Tibial artery (tissue), 4 donors: ENCODE data around the gene ZBTB48.

Source experiments
- DNase-seq, 2 donors: peaks; one replicate each; pipeline ENCODE4 v3.0.0-alpha.2; 2019
- H3K27ac ChIP-seq, 2 donors: fragments of 200-600 bp; sonication (generic) in 1 of 2; 1 replicate in 1 of 2; 2 replicates in 1 of 2; pipeline ENCODE4 v1.5.1; 2018 to 2019; ENCODE audit warnings: mild to moderate bottlenecking in 1 of 2
- H3K27me3 ChIP-seq, 2 donors: fragments of 200-600 bp; sonication (generic) in 1 of 2; one replicate each; pipeline versions ENCODE4 v1.5.1 to v1.6.0; 2016 to 2019
- H3K36me3 ChIP-seq, 3 donors: fragments of 200-600 bp; sonication (generic) in 2 of 3; one replicate each; pipeline ENCODE4 v1.5.1; 2016 to 2019; ENCODE audit warnings: mild to moderate bottlenecking in 2 of 3
- H3K4me1 ChIP-seq, 4 donors: fragments of 200-600 bp; sonication (generic) in 2 of 4; 1 replicate in 3 of 4; 2 replicates in 1 of 4; pipeline ENCODE4 v1.5.1; 2016 to 2019
- H3K4me3 ChIP-seq, 2 donors: fragments of 200-600 bp; sonication (generic) in 1 of 2; 1 replicate in 1 of 2; 2 replicates in 1 of 2; pipeline ENCODE4 v1.5.1; 2018 to 2019; ENCODE audit warnings: mild to moderate bottlenecking in 2 of 2
- H3K9me3 ChIP-seq, 3 donors: fragments of 200-600 bp; sonication (generic) in 1 of 3; one replicate each; pipeline ENCODE4 v1.5.1; 2016 to 2019
- CTCF ChIP-seq, 2 experiments: fragments of 200-600 bp in 1 of 2; fragments of 450-650 bp in 1 of 2; IDR thresholded peaks; one replicate each; pipeline ENCODE4 v1.5.1; 2017 to 2019; ENCODE audit warnings: antibody characterized with exemption in 2 of 2, mild to moderate bottlenecking in 1 of 2, moderate library complexity in 1 of 2
- intact Hi-C: fragments of 100-400 bp; cut with DNase I; formaldehyde crosslinking; loops from one replicate; pipeline ENCODE4 v1.15.0; 2023; ENCODE audit warnings: low total_unique reads

The ZBTB48 gene

DNA sequence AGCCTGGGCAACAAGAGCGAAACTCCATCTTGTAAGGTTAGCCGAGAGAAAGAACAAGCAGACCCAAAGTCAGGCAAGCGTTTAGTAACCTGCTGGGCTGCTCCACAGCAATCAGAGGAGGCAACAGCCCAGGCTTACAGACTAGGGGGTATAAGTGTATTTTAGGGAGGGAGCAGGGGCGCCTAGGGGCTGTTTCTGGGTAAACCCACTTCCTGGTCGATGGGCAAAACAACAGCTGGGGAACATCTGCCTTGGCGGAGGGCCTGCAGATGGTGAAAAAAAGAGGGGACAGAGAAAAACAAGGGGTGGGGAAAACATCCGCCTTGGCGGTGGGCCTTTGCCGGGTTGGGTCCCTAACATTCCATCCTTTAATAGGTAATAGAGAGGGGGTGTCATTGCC, 19.5 kb upstream of the ZBTB48 start:
- H3K4me3 ChIP-seq = no peak overlapping the region
- DNase-seq = no peak
- peaks cover 0 to 2% of the 10 kb centered on the region in 2 donors for H3K27me3 ChIP-seq
- intact Hi-C loops = no loop called here
- no peak overlapping the region for H3K27ac ChIP-seq
- peaks cover 0 to 4% (median under 1%) of the 10 kb centered on the region in 4 donors for H3K4me1 ChIP-seq
- H3K9me3 ChIP-seq = no peaks in the 10 kb centered on the region
- no peaks in the 10 kb centered on the region for H3K36me3 ChIP-seq
- no peak for TF ChIP-seq CTCF (IDR thresholded peaks at IDR 0.05)

- H3K36me3 ChIP-seq = no peaks in the 10 kb centered on the region
- TF ChIP-seq CTCF (IDR thresholded peaks at IDR 0.05) = no peak
- DNase-seq = no peak
- no peak overlapping the region for H3K4me3 ChIP-seq
- H3K27me3 ChIP-seq = peaks cover 0 to 3% of the 10 kb centered on the region in 2 donors
- no peaks in the 10 kb centered on the region for H3K4me1 ChIP-seq
- no peak overlapping the region for H3K27ac ChIP-seq
- intact Hi-C loops = no loop called here
- H3K9me3 ChIP-seq = peaks cover 0 to 6% (median 0%) of the 10 kb centered on the region in 3 donors
Observed at GRCh38 chr1:6569033-6569432, 10.8 kb upstream of the ZBTB48 start.

GRCh38 chr1:6570100-6570499, 9.7 kb upstream of the ZBTB48 start:
- Histone ChIP-seq H3K27ac (no peak overlapping the region), H3K27me3 (peaks cover 0 to 4% of the 10 kb centered on the region in 2 donors), H3K36me3 (no peaks in the 10 kb centered on the region), H3K4me3 (no peak overlapping the region), H3K9me3 (peaks cover 0 to 6% (median 0%) of the 10 kb centered on the region in 3 donors), H3K4me1 (no peaks in the 10 kb centered on the region)
- TF ChIP-seq CTCF (IDR thresholded peaks at IDR 0.05) = no peak
- intact Hi-C loops = no loop called here
- no peak for DNase-seq

DNA sequence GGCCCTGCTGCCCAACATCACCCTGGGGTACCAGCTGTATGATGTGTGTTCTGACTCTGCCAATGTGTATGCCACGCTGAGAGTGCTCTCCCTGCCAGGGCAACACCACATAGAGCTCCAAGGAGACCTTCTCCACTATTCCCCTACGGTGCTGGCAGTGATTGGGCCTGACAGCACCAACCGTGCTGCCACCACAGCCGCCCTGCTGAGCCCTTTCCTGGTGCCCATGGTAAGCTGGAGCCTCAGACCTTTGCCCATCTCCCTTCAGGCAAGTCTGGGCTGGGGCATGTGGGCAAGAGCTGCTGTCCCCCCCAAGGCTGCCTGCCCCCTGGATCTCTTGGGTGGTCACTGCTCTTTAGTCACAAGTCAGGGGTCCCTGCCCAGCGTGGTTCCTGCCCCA, 8.8 kb upstream of the ZBTB48 start:
- no peak for DNase-seq
- no peak overlapping the region for H3K27ac ChIP-seq
- no peak overlapping the region for H3K4me3 ChIP-seq
- TF ChIP-seq CTCF (IDR thresholded peaks at IDR 0.05) = no peak
- H3K9me3 ChIP-seq = peaks cover 0 to 6% (median 0%) of the 10 kb centered on the region in 3 donors
- intact Hi-C loops = no loop called here
- no peaks in the 10 kb centered on the region for H3K36me3 ChIP-seq
- peaks cover 0 to 2% of the 10 kb centered on the region in 2 donors for H3K27me3 ChIP-seq
- H3K4me1 ChIP-seq = no peaks in the 10 kb centered on the region

GRCh38 chr1:6572653-6573383, 7.0 kb upstream of the ZBTB48 start:
- H3K36me3 ChIP-seq = no peaks in the 10 kb centered on the region
- no peak for DNase-seq

More at GRCh38 chr1:6572653-6573383, 7.0 kb upstream of the ZBTB48 start:
- Histone ChIP-seq H3K4me3 (no peak overlapping the region), H3K9me3 (peaks cover 0 to 6% (median 0%) of the 10 kb centered on the region in 3 donors), H3K27me3 (peaks cover 0 to 2% of the 10 kb centered on the region in 2 donors), H3K4me1 (no peaks in the 10 kb centered on the region), H3K27ac (no peak overlapping the region)
- intact Hi-C loops = no loop called here
- no peak for TF ChIP-seq CTCF (IDR thresholded peaks at IDR 0.05)
